Left ventricle myocardium inferior (tissue), 1 donor: ENCODE results near the gene TCTN1. TPM values are rescaled to one million over a fixed set of nuclear protein-coding genes. Genes with fewer than 3 reads are reported as not detected.

ENCODE experiments used
- DNase-seq: peaks from one replicate; pipeline ENCODE4 v3.0.0-alpha.2; 2020
- H3K27ac ChIP-seq: fragments of 200-600 bp; replicated peaks from 2 replicates; pipeline ENCODE4 v1.8.0; 2021
- H3K27me3 ChIP-seq: fragments of 200-600 bp; 2 replicates; pipeline ENCODE4 v1.8.0; 2021; ENCODE audit warnings: low read depth
- H3K36me3 ChIP-seq: fragments of 200-600 bp; 2 replicates; pipeline ENCODE4 v1.8.0; 2021
- H3K4me1 ChIP-seq: fragments of 200-600 bp; 2 replicates; pipeline ENCODE4 v1.8.0; 2021
- H3K4me3 ChIP-seq: fragments of 200-600 bp; 2 replicates; pipeline ENCODE4 v1.8.0; 2021; ENCODE audit warnings: mild to moderate bottlenecking, moderate library complexity
- H3K9me3 ChIP-seq: fragments of 200-600 bp; replicated peaks from 2 replicates; pipeline ENCODE4 v1.8.0; 2021
- intact Hi-C: fragments of 100-400 bp; cut with micrococcal nuclease; formaldehyde crosslinking; loops from one replicate; pipeline ENCODE4 v1.11.0; 2022
- total RNA-seq: library from RNA; stranded (reverse); fragmentation: NEBNext Ultra II Directional; extraction: Animal tissue kit (Norgen Biotek cat#: 25700); gene quantifications from one replicate; pipeline ENCODE4 v1.2.1, GENCODE V29; 2021
- TF ChIP-seq, protein P1 (sequence below): fragments of 200-600 bp; IDR thresholded peaks from 2 replicates; pipeline ENCODE4 v1.8.0; 2021; ENCODE audit warnings: antibody characterized with exemption, mild to moderate bottlenecking, borderline replicate concordance
- donor health status: DM: no; HTN: yes; CAD: no; lungs with severe emphysema.

TCTN1 gene
- total RNA-seq, 1 donor from 2014 or later, result 21.6 TPM

GRCh38 chr12:110694330-110694901, 80.5 kb downstream of the TCTN1 start:
- intact Hi-C loops, result no loop called here

GRCh38 chr12:110696283-110696682, 82.4 kb downstream of the TCTN1 start:
- Histone ChIP-seq H3K9me3 (no peaks in the 10 kb centered on the region), H3K27ac (no peak overlapping the region), H3K4me1 (peaks cover 31% of the 10 kb centered on the region), H3K36me3 (no peaks in the 10 kb centered on the region), H3K27me3 (no peaks in the 10 kb centered on the region), H3K4me3 (no peak overlapping the region)
- intact Hi-C loops, result no loop called here
- TF ChIP-seq, protein P1, sequence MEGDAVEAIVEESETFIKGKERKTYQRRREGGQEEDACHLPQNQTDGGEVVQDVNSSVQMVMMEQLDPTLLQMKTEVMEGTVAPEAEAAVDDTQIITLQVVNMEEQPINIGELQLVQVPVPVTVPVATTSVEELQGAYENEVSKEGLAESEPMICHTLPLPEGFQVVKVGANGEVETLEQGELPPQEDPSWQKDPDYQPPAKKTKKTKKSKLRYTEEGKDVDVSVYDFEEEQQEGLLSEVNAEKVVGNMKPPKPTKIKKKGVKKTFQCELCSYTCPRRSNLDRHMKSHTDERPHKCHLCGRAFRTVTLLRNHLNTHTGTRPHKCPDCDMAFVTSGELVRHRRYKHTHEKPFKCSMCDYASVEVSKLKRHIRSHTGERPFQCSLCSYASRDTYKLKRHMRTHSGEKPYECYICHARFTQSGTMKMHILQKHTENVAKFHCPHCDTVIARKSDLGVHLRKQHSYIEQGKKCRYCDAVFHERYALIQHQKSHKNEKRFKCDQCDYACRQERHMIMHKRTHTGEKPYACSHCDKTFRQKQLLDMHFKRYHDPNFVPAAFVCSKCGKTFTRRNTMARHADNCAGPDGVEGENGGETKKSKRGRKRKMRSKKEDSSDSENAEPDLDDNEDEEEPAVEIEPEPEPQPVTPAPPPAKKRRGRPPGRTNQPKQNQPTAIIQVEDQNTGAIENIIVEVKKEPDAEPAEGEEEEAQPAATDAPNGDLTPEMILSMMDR, result no peak
- no peak for DNase-seq

More at GRCh38 chr12:110694330-110694901, 80.5 kb downstream of the TCTN1 start:
- H3K27me3 ChIP-seq, result no peaks in the 10 kb centered on the region
- no peaks in the 10 kb centered on the region for H3K36me3 ChIP-seq
- H3K9me3 ChIP-seq, result no peaks in the 10 kb centered on the region
- H3K4me3 ChIP-seq, result no peak overlapping the region
- peak; percentile 66 for DNase-seq
- TF ChIP-seq, protein P1, result no peak
- peak overlapping the region; percentile 82 for H3K27ac ChIP-seq
- H3K4me1 ChIP-seq, result peaks cover 34% of the 10 kb centered on the region

DNA sequence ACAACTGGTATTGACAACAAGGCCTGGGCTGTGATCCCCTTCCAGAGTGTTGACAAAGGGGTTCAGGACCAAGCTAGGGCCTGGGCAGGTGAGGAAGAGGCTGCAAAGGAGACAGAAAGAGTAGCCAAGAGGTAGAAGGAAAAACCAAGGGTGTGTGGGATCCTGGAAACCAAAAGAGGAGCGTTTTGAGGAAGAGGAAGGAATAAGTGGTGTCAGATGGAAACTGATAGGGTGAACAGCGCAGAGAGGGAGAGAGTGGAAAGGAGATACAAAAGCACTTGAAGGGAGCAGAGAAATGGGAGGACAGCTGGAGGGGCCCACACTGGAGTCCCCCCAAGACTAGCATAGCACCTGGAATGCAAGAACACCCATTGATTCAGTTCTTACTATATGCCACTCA, 83.3 kb downstream of the TCTN1 start:
- Histone ChIP-seq H3K9me3 (no peaks in the 10 kb centered on the region), H3K27ac (no peak overlapping the region), H3K36me3 (no peaks in the 10 kb centered on the region), H3K27me3 (no peaks in the 10 kb centered on the region), H3K4me3 (no peak overlapping the region), H3K4me1 (peaks cover 31% of the 10 kb centered on the region)
- intact Hi-C loops, result no loop called here
- no peak for DNase-seq
- TF ChIP-seq, protein P1, result no peak

- Histone ChIP-seq H3K9me3 (no peaks in the 10 kb centered on the region), H3K27me3 (no peaks in the 10 kb centered on the region), H3K36me3 (no peaks in the 10 kb centered on the region), H3K27ac (peak overlapping the region; percentile 73), H3K4me1 (peaks cover 31% of the 10 kb centered on the region), H3K4me3 (peak overlapping the region; percentile 45)
- intact Hi-C loops, result no loop called here
- TF ChIP-seq, protein P1, result peak; percentile 87
- DNase-seq, result peak; percentile 77
Observed at GRCh38 chr12:110698171-110698902, 84.4 kb downstream of the TCTN1 start.

Other genes with a start within 250 kb of the TCTN1 start
- gene ANAPC7, start 210.4 kb upstream of the TCTN1 start, total RNA-seq, result 32.0 TPM
- 84.5 TPM for gene ARPC3, start 163.8 kb upstream of the TCTN1 start, total RNA-seq
- gene GPN3, start 145.9 kb upstream of the TCTN1 start, total RNA-seq, result 29.3 TPM
- gene FAM216A, start 145.3 kb upstream of the TCTN1 start, total RNA-seq, result 4.2 TPM
- 91.1 TPM for gene VPS29, start 112.0 kb upstream of the TCTN1 start, total RNA-seq
- gene RAD9B, start 111.8 kb upstream of the TCTN1 start, total RNA-seq, result 0.63 TPM
- gene PPTC7, start 30.8 kb upstream of the TCTN1 start, total RNA-seq, result 103 TPM
- gene HVCN1, start 75.0 kb downstream of the TCTN1 start, total RNA-seq, result 11.5 TPM
- 156 TPM for gene PPP1CC, start 128.8 kb downstream of the TCTN1 start, total RNA-seq
- not detected for gene CCDC63, start 232.9 kb downstream of the TCTN1 start, total RNA-seq